Mucosa of descending colon (tissue), 3 donors: Measurements from ENCODE around the gene SLC66A2. TPM values are rescaled to one million over a fixed set of nuclear protein-coding genes. Genes with fewer than 3 reads are reported as not detected.

ENCODE experiments used
- ATAC-seq: fragments of 200-7000 bp; cut with Tn5 transposase; one replicate; pipeline ENCODE4 v1.9.1; 2020; ENCODE audit warnings: mild to moderate bottlenecking, moderate library complexity
- DNase-seq, 3 donors: peaks; one replicate each; pipeline ENCODE4 v3.0.0-alpha.2; 2020
- H3K36me3 ChIP-seq: fragments of 200-600 bp; one replicate; pipeline ENCODE4 v1.8.0; 2021; ENCODE audit warnings: low read depth, mild to moderate bottlenecking
- H3K4me1 ChIP-seq: fragments of 200-600 bp; one replicate; pipeline ENCODE4 v1.8.0; 2021; ENCODE audit warnings: low read depth, mild to moderate bottlenecking
- H3K4me3 ChIP-seq: fragments of 200-600 bp; one replicate; pipeline ENCODE4 v1.8.0; 2021; ENCODE audit warnings: mild to moderate bottlenecking
- H3K9me3 ChIP-seq: fragments of 200-600 bp; one replicate; pipeline ENCODE4 v1.8.0; 2021; ENCODE audit warnings: mild to moderate bottlenecking
- CTCF ChIP-seq: fragments of 200-600 bp; IDR thresholded peaks from one replicate; pipeline ENCODE4 v1.8.0; 2022; ENCODE audit warnings: antibody characterized with exemption, mild to moderate bottlenecking
- intact Hi-C, 2 donors: fragments of 100-400 bp; cut with DNase I in 1 of 2; cut with micrococcal nuclease in 1 of 2; formaldehyde crosslinking; loops; one replicate each; pipeline versions ENCODE4 v1.11.0 to v1.11.1; 2022; cut with DNase I, micrococcal nuclease
- total RNA-seq, 3 donors: library from RNA; stranded (reverse); fragmentation: NEBNext Ultra II Directional in 2 of 3; extraction: Animal tissue kit (Norgen Biotek cat#: 25700) in 2 of 3; gene quantifications; one replicate each; pipeline versions ENCODE4 v1.2.1 to v1.2.4, GENCODE V29; 2021 to 2023
- donor health status: DM: no; HTN: no; CAD: no; lungs with moderate emphysema.
- donor health status: DM: no; HTN: no; CAD: no.
- donor health status: DM: no; HTN: yes; CAD: no.

SLC66A2 gene
- total RNA-seq, 3 donors from 2014 or later: 54.5 to 90.1 (median 68.6) TPM

GRCh38 chr18:79872527-79873444, 78.7 kb downstream of the SLC66A2 start:
- Histone ChIP-seq H3K4me3 (no peak overlapping the region), H3K9me3 (no peaks in the 10 kb centered on the region), H3K4me1 (no peaks in the 10 kb centered on the region), H3K36me3 (no peaks in the 10 kb centered on the region)
- no peak for DNase-seq
- TF ChIP-seq CTCF: no peak
- intact Hi-C loops: no loop called here
- ATAC-seq: no peak

GRCh38 chr18:79871481-79872091, 79.9 kb downstream of the SLC66A2 start:
- H3K4me3 ChIP-seq: no peak overlapping the region
- no peaks in the 10 kb centered on the region for H3K4me1 ChIP-seq
- ATAC-seq (no peak), DNase-seq (no peak)
- H3K36me3 ChIP-seq: no peaks in the 10 kb centered on the region
- H3K9me3 ChIP-seq: no peaks in the 10 kb centered on the region
- TF ChIP-seq CTCF: no peak
- intact Hi-C loops: no loop called here

- ATAC-seq (no peak), DNase-seq (no peak)
- Histone ChIP-seq H3K9me3 (no peaks in the 10 kb centered on the region), H3K36me3 (no peaks in the 10 kb centered on the region), H3K4me3 (no peak overlapping the region), H3K4me1 (no peaks in the 10 kb centered on the region)
- intact Hi-C loops: no loop called here
- TF ChIP-seq CTCF: no peak
Observed at GRCh38 chr18:79871026-79871390, 80.4 kb downstream of the SLC66A2 start.

GRCh38 chr18:79870301-79871025, 81.0 kb downstream of the SLC66A2 start:
- TF ChIP-seq CTCF: no peak
- H3K36me3 ChIP-seq: no peaks in the 10 kb centered on the region
- H3K4me1 ChIP-seq: no peaks in the 10 kb centered on the region
- H3K4me3 ChIP-seq: no peak overlapping the region
- intact Hi-C loops: no loop called here
- no peaks in the 10 kb centered on the region for H3K9me3 ChIP-seq
- DNase-seq (no peak), ATAC-seq (no peak)

- DNase-seq (no peak), ATAC-seq (no peak)
- TF ChIP-seq CTCF: no peak
- H3K4me1 ChIP-seq: no peaks in the 10 kb centered on the region
- H3K9me3 ChIP-seq: no peaks in the 10 kb centered on the region
- intact Hi-C loops: loop anchor here in 1 of 2 donors (10.0 kb wide), 1 partner anchor 65 kb away; no protein-coding TSS in a partner anchor
- no peaks in the 10 kb centered on the region for H3K36me3 ChIP-seq
- no peak overlapping the region for H3K4me3 ChIP-seq
Observed at GRCh38 chr18:79869591-79870300, 81.7 kb downstream of the SLC66A2 start.
